Large intestine (tissue), 3 donors: Measurements from ENCODE around the gene FAP. TPM values are rescaled to one million over a fixed set of nuclear protein-coding genes. Genes with fewer than 3 reads are reported as not detected.
A peak's percentile ranks its signal among the peaks of the same experiment; 100 is the strongest.

Experiments used
- DNase-seq, 2 donors: peaks; one replicate each; pipeline versions ENCODE4 v3.0.0 to v3.0.0-alpha.2; 2013
- H3K27ac ChIP-seq: one replicate; pipeline ENCODE4 v1.5.1; 2013; ENCODE audit warnings: low read length
- H3K27me3 ChIP-seq: 2 replicates; pipeline ENCODE4 v1.6.1; 2013; ENCODE audit warnings: low read length; ENCODE audit not compliant: control insufficient read depth, insufficient read depth
- H3K36me3 ChIP-seq: 2 replicates; pipeline ENCODE4 v1.6.1; 2013; ENCODE audit warnings: low read length; ENCODE audit not compliant: control insufficient read depth, insufficient read depth
- H3K4me1 ChIP-seq: one replicate; pipeline ENCODE4 v1.6.1; 2013; ENCODE audit warnings: low read length; ENCODE audit not compliant: control insufficient read depth, insufficient read depth
- H3K4me3 ChIP-seq: one replicate; pipeline ENCODE4 v1.5.1; 2013; ENCODE audit warnings: low read length
- H3K9me3 ChIP-seq: one replicate; pipeline ENCODE4 v1.6.1; 2013; ENCODE audit warnings: mild to moderate bottlenecking, low read depth, low read length, moderate library complexity; ENCODE audit not compliant: control insufficient read depth
- WGBS: methylation state at CpG from one replicate; pipeline ENCODE4 v1.1.5; 2013; ENCODE audit warnings: low lambda C conversion rate; ENCODE audit not compliant: insufficient coverage; 5-methylcytosine and 5-hydroxymethylcytosine counted together
- polyA plus RNA-seq: library from polyadenylated mRNA; unstranded; fragments of 120-200 nt; gene quantifications from one replicate; pipeline ENCODE4 v1.2.1, GENCODE V29; 2013

Gene FAP
- polyA plus RNA-seq, 1 donor, result 10.6 TPM

- DNase-seq, result peak; percentile 45 to 70
- Histone ChIP-seq H3K27ac (peak overlapping the region; percentile 39), H3K9me3 (no peaks in the 10 kb centered on the region), H3K4me3 (no peak overlapping the region), H3K4me1 (no peaks in the 10 kb centered on the region), H3K27me3 (peaks cover 4% of the 10 kb centered on the region), H3K36me3 (no peaks in the 10 kb centered on the region)
- no CpG with 5 or more reads among the region's 2 CpGs for WGBS
These were observed 1.3 kb upstream of the FAP start for GRCh38 chr2:162244541-162245031.

- no peak overlapping the region for H3K4me3 ChIP-seq
- WGBS, result 83% methylated on average over 1 of the region's 1 CpG
These were observed 470 bp upstream of the FAP start for GRCh38 chr2:162243715-162244114.

GRCh38 chr2:162242586-162243280 is 512 bp downstream of the FAP start:
- Histone ChIP-seq H3K27me3 (peaks cover 4% of the 10 kb centered on the region), H3K9me3 (no peaks in the 10 kb centered on the region), H3K4me3 (peak overlapping the region; percentile 5), H3K4me1 (no peaks in the 10 kb centered on the region), H3K27ac (peak overlapping the region; percentile 21), H3K36me3 (no peaks in the 10 kb centered on the region)
- WGBS, result 60% methylated on average over 1 of the region's 5 CpGs
- DNase-seq, result no peak

More at GRCh38 chr2:162243715-162244114, 470 bp upstream of the FAP start:
- Histone ChIP-seq H3K9me3 (no peaks in the 10 kb centered on the region), H3K4me1 (no peaks in the 10 kb centered on the region), H3K27ac (no peak overlapping the region), H3K36me3 (no peaks in the 10 kb centered on the region), H3K27me3 (peaks cover 4% of the 10 kb centered on the region)
- DNase-seq, result no peak

GRCh38 chr2:162241571-162241970 is 1.7 kb downstream of the FAP start:
- no peak for DNase-seq
- H3K9me3 ChIP-seq, result no peaks in the 10 kb centered on the region
- H3K27me3 ChIP-seq, result peaks cover 4% of the 10 kb centered on the region
- H3K36me3 ChIP-seq, result no peaks in the 10 kb centered on the region
- no peak overlapping the region for H3K27ac ChIP-seq
- H3K4me1 ChIP-seq, result no peaks in the 10 kb centered on the region
- 100% methylated on average over 1 of the region's 1 CpG for WGBS
- H3K4me3 ChIP-seq, result no peak overlapping the region

GRCh38 chr2:162234620-162235462 is 8.4 kb downstream of the FAP start:
- Histone ChIP-seq H3K4me3 (no peak overlapping the region), H3K27ac (no peak overlapping the region), H3K9me3 (peaks cover 8% of the 10 kb centered on the region), H3K27me3 (no peaks in the 10 kb centered on the region), H3K4me1 (no peaks in the 10 kb centered on the region), H3K36me3 (no peaks in the 10 kb centered on the region)
- no CpG with 5 or more reads among the region's 38 CpGs for WGBS
- no peak for DNase-seq

- H3K27me3 ChIP-seq, result no peaks in the 10 kb centered on the region
- no peaks in the 10 kb centered on the region for H3K36me3 ChIP-seq
- no peak overlapping the region for H3K4me3 ChIP-seq
- WGBS, result no CpG with 5 or more reads among the region's 1 CpG
- no peak overlapping the region for H3K27ac ChIP-seq
- peaks cover 8% of the 10 kb centered on the region for H3K9me3 ChIP-seq
- no peak for DNase-seq
- H3K4me1 ChIP-seq, result no peaks in the 10 kb centered on the region
These were observed 10.0 kb downstream of the FAP start for GRCh38 chr2:162233197-162233596.

GRCh38 chr2:162232671-162233070 is 10.6 kb downstream of the FAP start:
- WGBS, result no CpG with 5 or more reads among the region's 2 CpGs
- H3K27ac ChIP-seq, result no peak overlapping the region
- H3K9me3 ChIP-seq, result peaks cover 8% of the 10 kb centered on the region
- H3K27me3 ChIP-seq, result peaks cover under 1% of the 10 kb centered on the region
- no peaks in the 10 kb centered on the region for H3K36me3 ChIP-seq
- DNase-seq, result no peak
- H3K4me3 ChIP-seq, result no peak overlapping the region
- H3K4me1 ChIP-seq, result no peaks in the 10 kb centered on the region

GRCh38 chr2:162232027-162232426 is 11.2 kb downstream of the FAP start:
- no CpG with 5 or more reads among the region's 2 CpGs for WGBS
- Histone ChIP-seq H3K36me3 (no peaks in the 10 kb centered on the region), H3K4me3 (no peak overlapping the region), H3K4me1 (no peaks in the 10 kb centered on the region), H3K27ac (no peak overlapping the region), H3K27me3 (peaks cover 5% of the 10 kb centered on the region), H3K9me3 (peaks cover 8% of the 10 kb centered on the region)
- DNase-seq, result no peak

- Histone ChIP-seq H3K27me3 (peaks cover 5% of the 10 kb centered on the region), H3K4me3 (no peak overlapping the region), H3K27ac (no peak overlapping the region), H3K36me3 (no peaks in the 10 kb centered on the region), H3K4me1 (no peaks in the 10 kb centered on the region), H3K9me3 (peaks cover 8% of the 10 kb centered on the region)
- WGBS, result no CpG with 5 or more reads among the region's 1 CpG
- no peak for DNase-seq
These were observed 12.5 kb downstream of the FAP start for GRCh38 chr2:162230761-162231160.

- DNase-seq, result no peak
- no peak overlapping the region for H3K4me3 ChIP-seq
- no peak overlapping the region for H3K27ac ChIP-seq
- H3K9me3 ChIP-seq, result no peaks in the 10 kb centered on the region
- peaks cover 5% of the 10 kb centered on the region for H3K27me3 ChIP-seq
- no peaks in the 10 kb centered on the region for H3K4me1 ChIP-seq
- no peaks in the 10 kb centered on the region for H3K36me3 ChIP-seq
These were observed 16.4 kb downstream of the FAP start for GRCh38 chr2:162226836-162227235.
